ENCODE data around the gene MYCL.

DNA sequence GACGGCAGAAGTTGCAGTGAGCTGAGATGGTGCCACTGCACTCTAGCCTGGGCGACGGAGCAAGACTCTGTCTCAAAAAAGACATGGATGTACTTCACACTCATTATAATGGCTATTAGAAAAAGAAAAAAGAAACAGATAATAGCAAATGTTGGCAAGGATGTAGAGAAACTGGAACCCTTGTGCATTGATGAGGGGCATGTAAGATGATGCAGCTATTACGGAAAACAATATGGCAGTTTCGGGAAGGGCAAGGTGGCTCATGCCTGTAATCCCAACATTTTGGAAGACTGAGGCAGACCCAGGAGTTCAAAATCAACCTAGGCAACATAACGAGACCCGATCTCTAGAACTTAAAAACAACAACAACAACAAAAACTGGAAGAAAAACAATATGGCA, 40.7 kb downstream of the MYCL start:
- TF ChIP-seq, protein P1, sequence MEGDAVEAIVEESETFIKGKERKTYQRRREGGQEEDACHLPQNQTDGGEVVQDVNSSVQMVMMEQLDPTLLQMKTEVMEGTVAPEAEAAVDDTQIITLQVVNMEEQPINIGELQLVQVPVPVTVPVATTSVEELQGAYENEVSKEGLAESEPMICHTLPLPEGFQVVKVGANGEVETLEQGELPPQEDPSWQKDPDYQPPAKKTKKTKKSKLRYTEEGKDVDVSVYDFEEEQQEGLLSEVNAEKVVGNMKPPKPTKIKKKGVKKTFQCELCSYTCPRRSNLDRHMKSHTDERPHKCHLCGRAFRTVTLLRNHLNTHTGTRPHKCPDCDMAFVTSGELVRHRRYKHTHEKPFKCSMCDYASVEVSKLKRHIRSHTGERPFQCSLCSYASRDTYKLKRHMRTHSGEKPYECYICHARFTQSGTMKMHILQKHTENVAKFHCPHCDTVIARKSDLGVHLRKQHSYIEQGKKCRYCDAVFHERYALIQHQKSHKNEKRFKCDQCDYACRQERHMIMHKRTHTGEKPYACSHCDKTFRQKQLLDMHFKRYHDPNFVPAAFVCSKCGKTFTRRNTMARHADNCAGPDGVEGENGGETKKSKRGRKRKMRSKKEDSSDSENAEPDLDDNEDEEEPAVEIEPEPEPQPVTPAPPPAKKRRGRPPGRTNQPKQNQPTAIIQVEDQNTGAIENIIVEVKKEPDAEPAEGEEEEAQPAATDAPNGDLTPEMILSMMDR (conservative IDR thresholded peaks at IDR 0.05; ENCODE audit: low read depth, low read length) = no peak
- TF ChIP-seq POLR2A (IDR thresholded peaks at IDR 0.05; ENCODE audit: low read depth, low read length) = no peak
- TF ChIP-seq, protein P2, sequence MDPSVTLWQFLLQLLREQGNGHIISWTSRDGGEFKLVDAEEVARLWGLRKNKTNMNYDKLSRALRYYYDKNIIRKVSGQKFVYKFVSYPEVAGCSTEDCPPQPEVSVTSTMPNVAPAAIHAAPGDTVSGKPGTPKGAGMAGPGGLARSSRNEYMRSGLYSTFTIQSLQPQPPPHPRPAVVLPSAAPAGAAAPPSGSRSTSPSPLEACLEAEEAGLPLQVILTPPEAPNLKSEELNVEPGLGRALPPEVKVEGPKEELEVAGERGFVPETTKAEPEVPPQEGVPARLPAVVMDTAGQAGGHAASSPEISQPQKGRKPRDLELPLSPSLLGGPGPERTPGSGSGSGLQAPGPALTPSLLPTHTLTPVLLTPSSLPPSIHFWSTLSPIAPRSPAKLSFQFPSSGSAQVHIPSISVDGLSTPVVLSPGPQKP (IDR thresholded peaks at IDR 0.05; ENCODE audit: borderline replicate concordance, low read depth, low read length) = no peak

Data from IMR-90 (cell line).